T-helper 22 cell (primary cell): ENCODE measurements around the gene MROH8.

ENCODE experiments used
- DNase-seq: peaks from one replicate; pipeline ENCODE4 v3.0.0-alpha.2; 2020; ENCODE audit warnings: low read depth

MROH8 gene

DNA sequence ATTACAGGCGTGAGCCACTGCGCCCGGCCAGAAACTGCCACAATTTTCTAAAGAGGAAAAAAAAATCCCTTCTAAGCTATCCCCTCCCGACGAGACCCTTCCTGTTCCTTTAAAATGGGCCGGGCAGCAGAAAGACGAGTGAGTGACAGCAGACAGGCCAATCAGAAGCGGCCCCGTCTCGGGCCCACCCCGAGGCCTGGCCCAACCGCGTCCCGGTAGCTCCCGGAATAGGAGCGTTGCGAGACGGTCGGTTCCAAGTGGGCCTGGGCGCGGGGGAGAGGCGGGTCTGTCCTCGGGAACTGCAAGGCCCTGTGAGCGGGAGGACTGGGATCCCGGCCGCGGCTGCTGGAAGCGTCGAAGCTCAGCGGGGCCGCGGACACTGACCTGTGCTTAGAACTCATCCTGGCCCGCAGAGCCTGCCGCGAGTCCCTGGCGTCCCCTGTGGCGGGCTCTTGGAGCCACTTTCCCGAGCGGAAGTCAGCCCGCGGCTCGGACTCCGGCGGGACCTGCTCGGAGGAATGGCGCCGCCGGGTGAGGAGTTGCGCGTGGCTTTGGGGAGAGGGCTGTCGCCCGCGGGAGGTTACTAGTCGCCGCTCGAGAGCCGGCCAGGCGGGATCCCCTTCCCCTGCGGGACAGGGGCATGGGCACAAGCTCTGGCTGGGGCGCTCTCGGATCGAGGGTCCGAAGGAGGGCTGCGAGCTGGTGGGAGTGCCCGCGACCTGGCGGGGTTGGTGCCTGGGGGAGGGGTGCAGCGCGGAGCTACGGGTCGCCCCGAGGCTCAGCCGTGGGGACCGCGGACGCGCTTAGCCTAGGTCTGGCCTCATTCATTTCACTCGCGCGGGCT is at the start of gene MROH8, which contains the start of gene RPN2:
Gene MROH8, minus strand, starts transcription at position 710 of the 844 bp plus-strand sequence.
Gene RPN2, plus strand, starts transcription at position 492 of the 844 bp plus-strand sequence. Its CDS starts 27 bp downstream, at position 519.
- peak; percentile 94 for DNase-seq

- DNase-seq: no peak
Observed at GRCh38 chr20:37228656-37229055, 49.3 kb upstream of the MROH8 start.

- DNase-seq: no peak
Observed at GRCh38 chr20:37228082-37228481, 48.7 kb upstream of the MROH8 start.

- DNase-seq: no peak
Observed at GRCh38 chr20:37226889-37227288, 47.5 kb upstream of the MROH8 start.

DNA sequence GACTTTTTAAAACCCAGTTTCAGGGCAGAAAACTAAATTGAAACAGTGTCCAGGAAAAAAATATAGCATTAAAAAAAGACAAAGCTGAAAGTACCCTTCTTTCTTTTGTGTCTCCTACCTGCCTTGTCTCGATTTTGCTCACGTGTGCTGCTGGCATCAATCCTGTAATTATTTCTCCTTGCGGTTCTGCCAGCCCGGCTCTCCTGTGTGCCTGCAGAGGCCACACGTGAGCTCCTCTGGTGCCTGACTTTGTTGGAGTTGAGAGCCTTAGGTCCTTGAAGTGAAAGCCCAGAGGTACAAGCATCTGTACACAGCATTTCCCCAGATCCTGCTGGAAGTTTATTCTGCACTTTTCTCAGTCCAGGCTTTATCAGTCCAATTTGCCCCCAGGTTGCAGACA is 45.8 kb upstream of the MROH8 start:
- no peak for DNase-seq

DNA sequence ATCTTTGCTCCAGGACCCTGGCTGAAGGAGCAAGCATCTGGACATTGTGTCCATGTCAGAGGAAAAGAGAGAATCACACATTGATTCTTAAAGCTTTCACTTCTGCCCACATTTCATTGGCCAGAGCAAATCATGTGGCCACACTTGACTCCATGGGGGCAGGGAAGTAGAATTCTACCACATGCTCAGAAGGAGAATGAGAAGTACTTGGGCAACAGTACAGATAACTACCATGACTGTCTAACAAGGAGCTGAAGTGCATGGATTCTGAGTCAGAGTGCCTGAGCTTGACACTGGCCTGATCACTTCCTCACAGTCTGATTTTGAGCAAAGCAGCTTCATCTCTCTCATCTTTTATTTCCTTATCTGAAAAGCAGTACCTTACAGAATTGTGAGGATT is 43.7 kb upstream of the MROH8 start:
- no peak for DNase-seq

GRCh38 chr20:37222086-37222485 is 42.7 kb upstream of the MROH8 start:
- no peak for DNase-seq

DNA sequence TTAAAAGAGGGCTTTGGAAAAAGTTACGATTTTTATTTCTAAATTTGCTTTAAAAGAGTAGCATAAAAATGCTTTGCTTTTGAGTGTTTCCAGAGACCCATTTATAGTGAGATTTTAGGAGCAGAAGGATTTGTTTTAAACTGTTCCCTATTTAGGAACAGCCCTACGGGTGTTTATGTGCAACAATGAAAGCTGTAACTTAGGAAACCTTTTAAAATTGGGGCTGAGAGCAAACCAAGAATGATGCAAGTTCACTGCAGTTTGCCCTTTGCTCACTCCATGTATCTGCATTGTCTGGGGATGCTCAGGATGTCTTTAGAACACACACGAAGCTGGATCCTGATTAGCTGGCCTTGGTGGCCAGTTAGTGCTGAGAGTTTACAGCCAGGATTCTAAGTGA is 41.4 kb upstream of the MROH8 start:
- DNase-seq: no peak

DNA sequence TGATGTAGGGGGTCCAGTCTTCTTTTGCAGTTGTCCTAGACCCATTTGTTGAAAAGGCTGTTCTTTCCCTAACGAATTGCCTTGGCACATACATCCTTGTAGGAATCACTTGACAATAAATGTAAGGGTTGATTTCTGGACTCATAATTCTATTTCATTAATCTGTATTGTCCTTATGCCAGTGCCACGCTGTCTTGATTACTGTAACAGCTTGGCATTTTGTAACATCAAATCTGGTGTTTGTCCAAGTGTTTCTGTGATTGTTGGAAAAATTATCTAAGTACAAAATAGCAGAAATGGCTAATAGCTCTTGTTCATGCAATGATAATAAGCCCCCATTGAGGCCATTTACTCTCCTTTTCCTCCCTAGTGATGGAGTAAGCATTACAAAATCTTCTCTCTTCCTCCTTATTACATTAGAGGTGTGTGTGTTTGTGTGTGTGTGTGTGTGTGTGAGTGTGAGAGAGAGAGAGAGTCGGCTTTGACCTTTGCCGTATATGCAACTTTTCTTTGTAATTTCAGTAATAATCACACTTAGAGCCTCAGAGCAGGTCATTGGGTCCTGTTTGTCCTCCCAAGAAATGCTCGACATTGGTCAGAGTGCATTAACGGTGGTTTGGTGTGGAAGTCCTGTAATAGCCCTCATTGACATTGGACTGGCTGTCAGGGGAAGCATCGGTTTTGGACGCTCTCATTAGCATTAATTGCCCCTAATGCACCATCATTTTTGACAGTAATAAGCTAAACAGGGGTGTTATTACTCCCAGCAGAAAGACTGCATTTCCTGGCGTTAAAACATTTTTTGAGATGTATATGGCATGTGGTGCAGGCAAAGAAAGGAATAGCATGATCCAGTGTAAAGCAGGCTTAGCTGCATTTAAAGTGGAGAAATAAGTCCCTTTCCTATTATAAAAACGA is 40.7 kb upstream of the MROH8 start:
- no peak for DNase-seq

- DNase-seq: no peak
Observed at GRCh38 chr20:37218976-37219375, 39.6 kb upstream of the MROH8 start.

DNA sequence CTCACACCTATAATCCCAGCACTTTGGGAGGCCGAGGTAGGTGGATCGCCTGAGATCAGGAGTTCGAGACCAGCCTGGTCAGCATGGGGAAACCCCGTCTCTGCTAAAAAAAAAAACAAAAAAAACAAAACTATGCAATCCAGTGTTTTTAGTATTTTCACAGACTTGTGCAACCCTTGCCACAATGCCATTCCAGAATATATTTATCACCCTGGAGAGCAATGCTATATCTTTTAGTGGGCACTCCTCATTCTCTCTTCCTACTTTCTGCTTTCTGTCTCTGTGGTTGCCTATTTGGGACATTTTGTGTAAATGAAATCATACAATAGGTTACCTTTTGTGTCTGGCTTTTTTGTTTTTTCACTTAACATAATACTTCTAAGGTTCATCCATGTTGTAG is 39.1 kb upstream of the MROH8 start:
- DNase-seq: no peak

- no peak for DNase-seq
Observed at GRCh38 chr20:37209661-37210314, 30.4 kb upstream of the MROH8 start.

- DNase-seq: no peak
Observed at GRCh38 chr20:37209193-37209592, 29.8 kb upstream of the MROH8 start.

DNA sequence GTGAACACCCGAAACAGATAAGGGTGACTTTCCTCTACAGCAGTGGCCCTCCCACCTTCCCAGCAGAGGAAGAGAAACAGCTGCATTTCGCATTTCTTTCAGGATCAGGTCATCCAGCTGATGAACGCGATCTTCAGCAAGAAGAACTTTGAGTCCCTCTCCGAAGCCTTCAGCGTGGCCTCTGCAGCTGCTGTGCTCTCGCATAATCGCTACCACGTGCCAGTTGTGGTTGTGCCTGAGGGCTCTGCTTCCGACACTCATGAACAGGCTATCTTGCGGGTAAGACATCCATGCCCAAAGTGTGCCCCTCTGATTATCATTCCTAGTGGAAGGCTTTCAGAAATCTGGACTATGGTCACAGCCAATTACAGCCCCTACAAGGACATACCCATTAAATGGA is 27.8 kb upstream of the MROH8 start:
- DNase-seq: no peak

DNA sequence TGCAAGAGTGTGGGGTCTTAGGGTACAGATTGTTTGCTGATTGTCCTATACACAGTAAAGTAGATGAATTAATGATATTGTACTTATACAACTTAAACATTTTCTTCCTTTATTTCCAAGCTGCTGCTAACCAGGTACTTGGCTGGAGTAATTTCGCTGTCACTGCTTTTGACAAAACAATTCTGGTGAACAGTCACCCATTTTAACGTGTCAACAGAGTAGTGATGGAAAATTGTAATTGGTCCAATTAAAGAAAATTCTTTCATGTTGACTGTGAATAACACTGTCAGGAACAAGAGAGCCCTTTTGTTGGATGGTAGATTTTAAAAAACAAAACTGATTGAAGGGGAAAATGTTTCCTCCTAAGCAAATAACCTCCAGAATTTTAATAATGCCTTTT is 26.4 kb upstream of the MROH8 start:
- DNase-seq: no peak

- no peak for DNase-seq
Observed at GRCh38 chr20:37205130-37205529, 25.8 kb upstream of the MROH8 start.

DNA sequence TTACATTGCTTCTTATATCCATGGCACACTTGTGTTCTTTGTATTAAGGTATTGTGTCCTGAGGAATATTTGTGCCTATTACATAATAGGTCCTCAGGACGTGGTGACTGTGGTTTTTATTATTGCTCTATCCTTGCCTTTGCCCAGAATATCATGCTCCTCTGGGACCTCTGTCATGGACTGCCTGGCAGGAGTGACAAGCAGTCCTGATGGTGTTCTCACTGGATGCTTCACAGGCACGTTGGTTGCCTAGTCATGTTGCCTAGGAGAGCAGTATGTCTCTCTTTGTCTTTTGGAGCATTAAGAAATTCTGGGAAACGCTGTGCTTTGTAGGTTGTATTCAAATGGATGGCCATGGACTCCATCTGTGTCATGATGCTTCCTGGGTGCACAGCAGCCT is 24.7 kb upstream of the MROH8 start:
- no peak for DNase-seq

GRCh38 chr20:37202267-37202943 is 23.1 kb upstream of the MROH8 start:
- no peak for DNase-seq

GRCh38 chr20:37201827-37202162 is 22.4 kb upstream of the MROH8 start:
- DNase-seq: no peak

DNA sequence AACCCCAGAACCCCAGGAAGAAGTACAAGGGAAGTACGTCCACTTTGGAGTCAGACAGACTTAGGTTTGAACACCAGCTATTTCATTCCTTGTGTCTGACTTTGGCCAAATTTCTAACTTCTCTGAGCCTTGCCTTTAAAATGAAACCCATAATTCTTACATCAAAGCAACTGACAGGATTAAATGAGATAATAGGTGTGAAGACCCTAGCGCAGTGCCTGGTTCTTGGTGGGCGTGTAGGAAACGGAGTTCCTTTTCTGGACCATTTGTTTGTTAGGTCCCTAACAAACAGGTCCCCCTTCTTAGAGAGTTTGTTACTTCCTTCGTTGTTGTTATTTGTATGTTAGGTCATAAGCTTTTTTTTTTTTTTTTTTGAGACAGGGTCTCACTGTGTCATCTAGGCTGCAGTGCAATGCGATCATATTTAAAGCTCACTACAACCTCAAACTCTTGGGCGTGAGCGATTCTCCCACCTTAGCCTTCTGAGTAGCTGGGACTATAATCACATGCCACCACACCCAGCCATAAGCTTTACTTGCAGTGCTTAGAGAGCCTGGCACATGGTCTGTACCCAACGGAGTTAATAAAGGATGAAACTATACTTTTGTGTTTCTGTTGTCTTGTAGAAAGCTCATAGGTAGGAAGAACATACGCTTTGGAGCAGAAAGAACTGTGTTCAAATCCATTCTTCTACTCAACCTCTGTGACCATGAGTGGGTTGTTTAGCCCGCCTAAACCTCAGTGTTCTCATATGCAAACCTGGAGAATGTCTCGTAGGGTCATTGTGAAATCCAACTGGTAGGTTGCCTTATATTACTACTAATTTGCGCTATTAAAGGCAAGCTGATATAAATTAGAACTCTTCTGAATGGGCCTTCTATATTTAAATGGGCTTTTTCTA is 21.8 kb upstream of the MROH8 start:
- no peak for DNase-seq

DNA sequence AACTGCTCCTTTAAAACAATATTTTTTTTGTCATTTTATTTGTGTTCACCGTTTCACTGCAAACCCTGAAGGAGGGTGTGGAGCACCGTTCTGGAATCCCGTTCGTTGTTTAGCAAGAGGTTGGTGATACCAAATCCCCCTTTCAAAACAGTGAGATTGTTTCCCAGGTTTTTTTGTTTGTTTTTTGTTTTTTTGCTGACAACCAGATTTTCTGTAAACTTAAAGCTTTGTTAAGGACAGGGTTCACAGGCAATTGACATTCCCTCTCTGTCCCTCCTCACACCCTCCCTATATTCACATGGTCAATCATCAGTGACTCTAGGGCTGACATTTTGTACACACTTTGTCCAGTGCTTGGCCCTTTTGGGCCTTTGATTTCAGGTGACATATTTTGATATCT is 21.0 kb upstream of the MROH8 start:
- DNase-seq: no peak
